NCI-H226 (cell line): ENCODE data around the gene CACNA1S.

ENCODE experiments used
- DNase-seq: peaks from one replicate; pipeline ENCODE4 v3.0.0-alpha.2; 2015

CACNA1S gene

GRCh38 chr1:201009962-201010645, 102.1 kb downstream of the CACNA1S start:
- no peak for DNase-seq

- DNase-seq = no peak
These were observed 103.4 kb downstream of the CACNA1S start for GRCh38 chr1:201008666-201009360.

- no peak for DNase-seq
These were observed 104.7 kb downstream of the CACNA1S start for GRCh38 chr1:201007481-201007880.

DNA sequence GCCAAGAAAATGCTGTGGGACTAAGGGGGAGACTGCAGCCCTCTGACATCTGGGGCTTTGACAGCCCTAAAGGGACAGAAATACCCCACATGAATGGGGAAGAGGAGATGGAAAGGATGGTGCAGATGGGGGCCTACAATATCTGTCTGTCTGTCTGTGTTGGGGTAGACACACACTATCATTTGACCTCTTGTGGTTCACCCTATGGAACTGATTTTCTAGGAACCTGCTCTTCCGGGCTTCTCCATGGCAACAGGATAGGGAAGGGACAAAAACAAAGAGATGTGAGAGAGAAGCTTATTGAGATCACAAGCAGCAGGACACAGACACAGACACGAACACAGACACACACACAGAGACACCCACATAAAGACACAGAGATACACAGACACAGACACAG, 105.8 kb downstream of the CACNA1S start:
- DNase-seq = no peak

DNA sequence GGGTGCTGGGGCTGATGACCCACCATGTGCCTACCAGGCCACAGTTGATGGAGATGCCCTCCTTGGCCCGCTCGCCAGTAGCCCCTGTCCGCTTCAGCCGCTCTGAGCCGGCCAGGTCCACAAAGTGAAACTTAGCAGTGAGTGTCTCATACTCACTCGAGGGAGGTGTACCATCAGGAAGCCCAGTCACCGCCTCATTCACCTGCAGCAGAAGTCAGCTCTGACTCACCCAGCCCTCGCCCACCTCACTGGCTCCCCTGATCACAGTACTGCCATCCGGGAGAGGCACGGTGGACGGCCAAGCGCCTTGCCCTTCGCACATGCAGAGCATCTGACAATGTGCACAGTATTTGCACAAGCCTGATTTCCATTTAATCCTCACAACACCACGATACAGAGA, 107.5 kb downstream of the CACNA1S start:
- no peak for DNase-seq

GRCh38 chr1:201004154-201004553, 108.1 kb downstream of the CACNA1S start:
- DNase-seq = no peak

DNA sequence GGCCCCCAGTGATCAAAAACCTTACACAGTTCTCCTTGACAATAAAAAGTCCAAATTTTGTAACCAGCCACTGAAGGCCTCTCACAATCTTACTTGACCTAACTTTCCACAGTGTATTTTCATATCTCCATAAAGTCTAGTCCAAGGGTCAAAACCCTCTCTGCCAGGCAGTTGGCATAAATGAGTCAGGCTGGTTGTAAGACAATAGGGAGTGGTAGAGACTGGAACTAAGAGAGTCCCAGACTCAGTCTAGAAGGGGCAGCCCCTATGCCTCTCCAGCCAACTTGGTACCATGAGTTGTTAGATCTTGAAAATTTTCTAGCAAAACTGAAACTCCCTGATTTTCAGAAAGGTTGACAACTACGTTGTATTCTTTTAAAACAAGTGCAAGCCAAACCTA, 109.7 kb downstream of the CACNA1S start:
- DNase-seq = no peak

- no peak for DNase-seq
These were observed 110.3 kb downstream of the CACNA1S start for GRCh38 chr1:201001962-201002361.

GRCh38 chr1:201000391-201000790, 111.8 kb downstream of the CACNA1S start:
- no peak for DNase-seq

DNA sequence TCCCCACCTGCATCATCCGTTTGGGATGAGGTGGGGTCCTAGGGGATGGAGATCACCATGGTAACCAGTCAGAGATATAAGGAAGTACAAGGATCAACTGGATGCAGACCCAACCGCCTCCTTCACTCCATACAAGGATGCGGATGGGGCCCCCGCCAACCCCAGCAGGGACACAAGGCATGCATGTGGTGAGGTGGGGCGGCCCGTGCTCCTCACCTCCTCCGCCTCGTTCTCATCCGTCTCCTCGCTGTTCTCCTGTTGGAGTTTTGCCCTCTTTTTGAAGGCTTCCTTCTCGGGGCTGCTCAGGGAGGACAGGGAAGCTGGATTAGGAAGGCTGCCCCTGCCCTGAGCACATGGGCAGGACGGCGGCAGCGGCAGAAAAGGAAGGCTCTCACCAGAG, 112.6 kb downstream of the CACNA1S start:
- DNase-seq = no peak

DNA sequence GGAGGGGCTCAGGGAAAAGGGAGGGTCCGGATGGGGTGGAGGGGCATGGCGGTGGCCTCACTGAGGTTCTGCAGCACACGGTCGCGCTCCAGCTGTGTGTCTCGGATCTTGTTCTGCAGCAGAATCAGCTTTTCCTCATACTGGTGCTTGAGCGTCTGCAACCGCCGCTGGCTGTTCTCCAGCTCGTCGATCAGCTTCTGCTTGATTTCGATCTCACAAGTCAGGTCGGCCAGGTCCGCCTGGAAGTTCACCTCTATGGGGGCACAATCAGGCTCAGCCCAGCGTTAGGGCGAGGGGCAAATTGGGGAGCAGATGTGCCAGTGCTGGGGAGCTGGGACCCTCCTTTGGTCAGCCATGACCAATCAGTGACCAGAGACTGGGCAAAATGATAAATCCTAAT, 113.9 kb downstream of the CACNA1S start:
- no peak for DNase-seq

DNA sequence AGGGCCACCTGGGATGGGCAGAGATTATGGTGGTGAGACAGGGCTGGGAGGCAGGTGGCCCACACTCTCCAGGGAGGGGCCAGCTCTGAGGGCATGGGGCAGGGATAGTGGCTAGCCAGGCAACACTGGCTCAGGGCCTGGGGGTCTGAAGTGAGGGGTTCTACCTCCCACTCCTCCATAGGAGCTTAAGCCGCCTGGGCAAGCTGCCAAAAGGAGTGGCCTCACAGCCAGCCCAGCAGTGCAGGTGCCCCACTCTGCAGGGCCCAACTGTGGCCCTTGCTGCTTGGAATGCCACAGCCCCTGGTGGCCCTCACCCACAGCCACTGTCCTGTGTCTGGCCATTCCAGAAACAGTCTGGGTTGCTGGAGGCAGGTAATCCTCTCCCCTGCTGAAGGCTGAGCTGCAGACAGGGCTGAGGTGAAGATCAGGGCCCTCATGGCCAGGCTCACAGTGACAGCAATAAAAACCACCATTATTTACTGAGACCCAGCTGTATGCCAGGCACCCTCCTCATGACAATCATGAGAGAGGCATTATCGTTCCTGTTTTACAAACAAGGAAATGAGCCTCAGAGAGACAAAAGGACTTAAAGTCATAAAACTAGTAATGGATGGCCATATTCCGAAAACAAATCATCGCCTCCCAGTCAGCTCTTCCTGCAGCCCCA, 119.7 kb downstream of the CACNA1S start:
- DNase-seq = no peak

- DNase-seq = no peak
These were observed 121.1 kb downstream of the CACNA1S start for GRCh38 chr1:200991097-200991614.

DNA sequence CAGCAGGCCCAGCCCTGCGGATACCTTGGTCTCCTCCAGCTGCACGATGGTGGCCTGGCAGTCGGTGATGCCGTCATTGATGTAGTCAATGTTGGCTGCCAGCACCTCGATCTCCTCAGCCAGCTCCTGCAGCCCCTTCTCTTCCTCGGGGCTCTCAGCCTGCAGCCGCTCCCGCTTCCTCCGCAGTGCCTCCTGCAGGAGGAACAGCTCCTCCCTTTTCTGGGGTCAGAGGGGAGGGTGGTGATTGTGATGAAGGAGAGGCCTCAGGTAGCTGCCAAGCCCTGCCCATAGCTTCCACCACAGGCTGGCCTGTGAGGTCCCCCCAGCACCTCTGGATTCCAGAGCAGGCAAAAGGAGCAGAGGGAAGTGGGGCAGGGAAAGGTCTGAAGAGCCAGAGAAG, 122.1 kb downstream of the CACNA1S start:
- DNase-seq = no peak
